ENCODE results near the gene CNIH1.
A peak's percentile ranks its signal among the peaks of the same experiment; 100 is the strongest.
"Not testable (repeated sequence)": the region's sequence is repeated elsewhere in the genome, so short reads cannot be mapped to it uniquely, and the experiment has no call there.

The CNIH1 gene

GRCh38 chr14:54411371-54411770 is 29.8 kb downstream of the CNIH1 start:
- Histone ChIP-seq H3K4me3 (no peak overlapping the region), H3K27ac (no peak overlapping the region)
- no peak for DNase-seq (ENCODE audit: low spot score)
- no peak for TF ChIP-seq CTCF (IDR thresholded peaks at IDR 0.05)

GRCh38 chr14:54410215-54410614 is 31.0 kb downstream of the CNIH1 start:
- DNase-seq (ENCODE audit: low spot score) = no peak
- H3K27ac ChIP-seq = no peak overlapping the region
- H3K4me3 ChIP-seq = no peak overlapping the region
- no peak for TF ChIP-seq CTCF (IDR thresholded peaks at IDR 0.05)

GRCh38 chr14:54403401-54404005 is 37.7 kb downstream of the CNIH1 start:
- DNase-seq (ENCODE audit: low spot score); H3K27ac ChIP-seq; H3K4me3 ChIP-seq: not testable (repeated sequence)

- TF ChIP-seq CTCF (IDR thresholded peaks at IDR 0.05) = no peak
- no peak for DNase-seq (ENCODE audit: low spot score)
- Histone ChIP-seq H3K27ac (no peak overlapping the region), H3K4me3 (no peak overlapping the region)
Observed at GRCh38 chr14:54399560-54399959, 41.6 kb downstream of the CNIH1 start.

GRCh38 chr14:54396493-54397335 is 44.5 kb downstream of the CNIH1 start, which contains the start of gene CDKN3:
TSS of gene CDKN3 (plus strand) at chr14:54397007. CDS start at chr14:54397069, 62 bp downstream.
- peak; percentile 56 for TF ChIP-seq CTCF (IDR thresholded peaks at IDR 0.05)
- Histone ChIP-seq H3K4me3 (peak within 1 kb of the TSS; percentile 75), H3K27ac (peak within 1 kb of the TSS in 1 of 2 donors; percentile 29)
- DNase-seq (ENCODE audit: low spot score) = peak; percentile 98

- DNase-seq (ENCODE audit: low spot score) = no peak
- no peak overlapping the region for H3K27ac ChIP-seq
Observed at GRCh38 chr14:54396183-54396492, 45.0 kb downstream of the CNIH1 start.

GRCh38 chr14:54395716-54396115 is 45.5 kb downstream of the CNIH1 start:
- H3K27ac ChIP-seq = no peak overlapping the region
- no peak for TF ChIP-seq CTCF (IDR thresholded peaks at IDR 0.05)
- no peak for DNase-seq (ENCODE audit: low spot score)
- no peak overlapping the region for H3K4me3 ChIP-seq

More at GRCh38 chr14:54396183-54396492, 45.0 kb downstream of the CNIH1 start:
- peak overlapping the region; percentile 75 for H3K4me3 ChIP-seq
- TF ChIP-seq CTCF (IDR thresholded peaks at IDR 0.05) = no peak

Data from coronary artery (tissue), 2 donors.